ENCODE data around the gene TTLL11.
"Not testable (repeated sequence)": the region's sequence is repeated elsewhere in the genome, so short reads cannot be mapped to it uniquely, and the experiment has no call there.

Gene TTLL11

GRCh38 chr9:121814594-121814993 lies 278.5 kb downstream of the TTLL11 start:
- no peak for DNase-seq (ENCODE audit: low read depth in 2 of 2)

DNA sequence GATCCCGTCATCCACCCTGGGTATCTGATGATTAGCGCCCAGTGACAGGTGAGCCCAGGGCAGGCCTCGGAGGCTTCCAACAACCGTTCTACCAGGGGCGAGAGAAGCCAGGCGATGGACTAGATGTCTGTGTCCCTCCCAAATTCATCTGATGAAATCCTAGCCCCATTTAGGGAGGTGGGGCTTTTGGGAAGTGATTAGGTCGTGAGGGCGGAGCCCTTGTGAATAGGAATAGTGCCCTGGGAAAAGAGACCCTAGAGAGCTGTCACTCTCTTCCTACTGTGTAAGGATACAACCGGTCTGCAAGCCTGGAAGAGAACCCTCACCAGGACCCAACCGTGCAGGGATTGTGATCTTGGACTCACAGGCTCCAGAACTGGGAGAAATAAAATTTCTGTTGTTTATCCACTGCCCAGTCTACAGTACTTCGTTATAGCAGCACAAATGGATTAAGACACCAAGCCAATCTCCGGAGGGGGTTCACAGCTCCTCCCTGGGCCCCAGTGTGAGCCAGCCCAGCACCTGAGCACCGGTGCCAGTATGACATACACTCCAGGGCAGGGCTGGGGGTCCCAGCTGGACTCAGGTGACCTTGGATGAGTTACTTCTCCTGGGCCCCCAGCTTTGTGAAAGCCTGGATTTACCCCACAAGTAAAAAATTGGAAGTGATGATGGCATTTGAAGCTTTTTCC lies 279.4 kb downstream of the TTLL11 start:
- DNase-seq (ENCODE audit: low read depth in 2 of 2): no peak

GRCh38 chr9:121812159-121812735 lies 280.9 kb downstream of the TTLL11 start:
- no peak for DNase-seq (ENCODE audit: low read depth in 2 of 2)

DNA sequence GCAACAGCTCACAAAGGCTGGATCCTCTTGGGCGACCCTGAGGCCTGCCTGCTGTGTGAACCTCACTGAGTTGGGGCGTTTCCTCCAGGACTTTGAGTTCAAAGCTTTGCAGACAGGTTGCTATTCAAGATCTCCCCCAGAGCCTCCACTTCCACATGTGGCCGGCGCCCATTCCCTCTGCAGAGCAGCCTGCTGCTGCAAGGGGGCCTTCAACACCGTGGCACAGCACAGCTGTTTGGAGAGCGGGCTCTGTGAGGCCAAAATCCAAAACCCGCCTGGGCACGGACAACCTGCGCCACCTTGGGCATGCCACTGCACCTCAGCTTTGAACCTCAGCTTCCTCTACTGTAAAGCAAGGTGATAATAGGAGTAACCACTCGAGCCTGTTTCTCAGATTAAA lies 281.4 kb downstream of the TTLL11 start:
- DNase-seq (ENCODE audit: low read depth in 2 of 2): no peak

DNA sequence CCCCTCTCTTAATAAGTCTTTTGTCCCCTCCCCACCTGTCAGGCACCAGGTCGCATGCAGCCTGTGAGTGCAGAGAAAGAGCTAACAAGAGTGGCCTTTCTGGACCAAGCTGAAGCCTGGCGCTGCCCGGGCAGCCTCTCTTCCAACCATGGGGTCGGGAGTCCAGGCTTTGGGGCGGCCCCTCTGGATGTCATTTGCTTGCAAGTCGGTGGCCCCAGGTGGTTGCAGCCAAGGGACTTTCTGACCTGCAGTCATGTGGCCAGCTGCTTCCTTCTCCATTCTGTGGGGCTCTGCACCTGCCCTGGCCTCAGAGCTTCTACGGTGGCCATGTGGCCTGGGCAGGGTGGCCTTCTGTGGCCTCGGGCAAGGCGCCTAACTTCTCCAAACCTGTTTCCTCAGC lies 282.0 kb downstream of the TTLL11 start:
- no peak for DNase-seq (ENCODE audit: low read depth in 2 of 2)

- no peak for DNase-seq (ENCODE audit: low read depth in 2 of 2)
Measured at GRCh38 chr9:121810489-121810888, 282.6 kb downstream of the TTLL11 start.

GRCh38 chr9:121809356-121810050 lies 283.6 kb downstream of the TTLL11 start:
- DNase-seq (ENCODE audit: low read depth in 2 of 2): no peak

DNA sequence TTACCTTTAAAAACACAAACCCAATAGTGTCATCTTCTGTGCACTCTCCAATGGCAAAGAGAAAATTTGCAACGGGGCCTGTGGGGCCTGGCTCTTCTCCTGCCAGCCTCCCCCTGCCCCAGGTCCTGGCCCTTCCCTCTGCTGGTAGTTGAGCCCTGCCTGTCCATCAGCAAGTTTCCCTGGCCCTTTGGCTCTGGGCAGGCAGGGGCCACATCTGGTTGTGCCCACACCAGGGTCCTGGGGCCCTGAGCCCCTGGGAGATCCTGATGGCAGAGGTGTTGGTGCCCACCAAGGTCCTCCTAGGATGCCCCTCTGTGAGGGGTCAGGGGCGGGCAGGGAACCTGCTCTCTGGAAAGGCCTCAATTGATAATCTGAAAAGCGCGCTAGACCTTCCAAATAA lies 284.3 kb downstream of the TTLL11 start:
- DNase-seq (ENCODE audit: low read depth in 2 of 2): no peak

GRCh38 chr9:121807823-121808278 lies 285.3 kb downstream of the TTLL11 start:
- no peak for DNase-seq (ENCODE audit: low read depth in 2 of 2)

- no peak for DNase-seq (ENCODE audit: low read depth in 2 of 2)
Measured at GRCh38 chr9:121807069-121807822, 285.9 kb downstream of the TTLL11 start.

DNA sequence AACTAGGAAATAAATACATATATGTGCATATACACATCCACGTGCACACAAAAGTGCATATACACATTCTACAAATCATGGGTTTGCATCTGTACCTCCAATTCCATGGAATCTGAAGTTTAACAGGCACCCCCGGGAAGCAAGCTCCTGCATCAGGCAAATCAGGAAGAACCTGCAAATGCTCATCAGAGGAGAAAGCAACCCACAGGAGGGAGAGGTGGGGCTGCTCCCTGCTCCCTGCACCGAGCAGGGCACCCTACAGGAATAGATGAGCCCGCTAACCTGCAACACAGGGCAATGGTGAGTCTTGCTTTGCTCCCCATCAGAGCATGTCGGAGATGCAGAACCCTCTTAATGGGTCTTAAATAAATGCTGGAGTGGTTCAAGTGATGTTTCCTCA lies 290.4 kb downstream of the TTLL11 start:
- DNase-seq (ENCODE audit: low read depth in 2 of 2): no peak

GRCh38 chr9:121801579-121801978 lies 291.5 kb downstream of the TTLL11 start:
- no peak for DNase-seq (ENCODE audit: low read depth in 2 of 2)

DNA sequence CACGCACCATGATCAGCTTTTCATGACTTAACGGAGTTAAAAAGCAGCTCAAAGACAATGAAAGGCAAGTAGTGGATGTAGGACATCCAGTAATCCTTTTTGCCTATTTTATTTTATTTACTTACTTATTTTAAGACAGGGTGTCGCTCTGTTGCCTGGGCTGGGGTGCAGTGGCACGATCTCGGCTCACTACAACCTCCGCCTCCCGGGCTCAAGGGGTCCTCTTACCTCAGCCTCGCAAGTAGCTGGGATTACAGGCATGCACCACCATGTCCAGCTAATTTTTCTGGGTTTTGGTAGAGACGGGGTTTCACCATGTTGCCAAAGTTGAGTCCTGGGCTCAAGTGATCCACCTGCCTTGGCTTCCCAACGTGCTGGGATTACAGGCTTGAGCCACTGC lies 292.7 kb downstream of the TTLL11 start:
- no peak for DNase-seq (ENCODE audit: low read depth in 2 of 2)

DNA sequence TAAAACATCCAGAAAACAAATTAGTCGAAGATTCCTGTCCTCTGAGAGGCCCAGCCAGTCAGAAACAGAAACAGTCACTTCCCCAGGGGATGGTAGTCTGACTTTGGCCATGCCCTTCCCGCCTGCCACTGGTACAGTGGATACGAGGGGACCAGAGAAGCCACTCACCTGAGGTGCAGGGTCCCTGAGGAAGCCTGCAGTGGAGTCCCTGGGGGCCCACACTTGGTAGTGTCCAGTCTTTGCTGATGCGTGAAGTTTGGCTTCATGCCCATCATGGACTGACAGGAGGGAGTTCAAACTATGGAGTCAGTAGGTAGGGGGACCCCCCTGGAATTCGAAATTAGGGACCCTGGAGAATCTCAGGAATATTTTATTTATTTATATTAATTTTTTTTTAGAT lies 294.2 kb downstream of the TTLL11 start:
- DNase-seq (ENCODE audit: low read depth in 2 of 2): no peak

DNA sequence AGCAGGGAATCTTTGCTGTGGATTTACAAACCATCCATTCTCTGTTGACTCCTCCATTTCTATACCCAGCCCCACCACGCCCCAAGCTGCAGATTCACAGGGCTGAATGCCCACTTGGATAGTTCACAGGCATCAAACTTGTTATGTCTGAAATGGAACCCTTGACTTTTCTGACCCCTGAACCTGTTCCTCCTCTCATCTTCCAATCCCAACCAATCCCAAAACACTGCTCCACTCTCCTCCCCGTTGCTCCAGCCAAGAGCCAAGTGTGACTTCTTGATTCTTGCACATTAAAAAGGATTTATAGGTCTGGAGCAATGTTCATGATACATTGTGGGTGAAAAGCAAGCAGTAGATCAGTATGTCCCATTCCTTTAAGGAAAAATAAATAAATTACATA lies 296.0 kb downstream of the TTLL11 start:
- no peak for DNase-seq (ENCODE audit: low read depth in 2 of 2)

DNA sequence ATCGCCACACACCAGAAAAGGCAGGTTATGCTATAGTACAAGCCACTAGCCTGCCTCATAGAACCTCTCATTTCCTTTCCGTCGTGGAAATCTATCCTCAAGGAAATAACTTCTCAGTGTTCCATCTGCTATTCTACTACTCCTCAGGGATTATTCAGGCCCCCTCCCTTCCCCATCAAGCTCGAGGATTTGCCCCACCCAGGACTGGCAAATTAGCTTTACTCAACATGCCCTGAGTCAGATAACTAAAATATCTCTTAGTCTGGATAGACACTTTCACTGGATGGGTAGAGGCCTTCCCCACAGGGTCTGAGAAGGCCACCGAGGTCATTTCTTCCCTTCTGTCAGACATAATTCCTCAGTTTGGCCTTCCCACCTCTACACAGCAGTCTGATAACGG lies 298.8 kb downstream of the TTLL11 start:
- DNase-seq (ENCODE audit: low read depth in 2 of 2): not testable (repeated sequence)

GRCh38 chr9:121792476-121792875 lies 300.6 kb downstream of the TTLL11 start:
- DNase-seq (ENCODE audit: low read depth in 2 of 2): not testable (repeated sequence)

DNA sequence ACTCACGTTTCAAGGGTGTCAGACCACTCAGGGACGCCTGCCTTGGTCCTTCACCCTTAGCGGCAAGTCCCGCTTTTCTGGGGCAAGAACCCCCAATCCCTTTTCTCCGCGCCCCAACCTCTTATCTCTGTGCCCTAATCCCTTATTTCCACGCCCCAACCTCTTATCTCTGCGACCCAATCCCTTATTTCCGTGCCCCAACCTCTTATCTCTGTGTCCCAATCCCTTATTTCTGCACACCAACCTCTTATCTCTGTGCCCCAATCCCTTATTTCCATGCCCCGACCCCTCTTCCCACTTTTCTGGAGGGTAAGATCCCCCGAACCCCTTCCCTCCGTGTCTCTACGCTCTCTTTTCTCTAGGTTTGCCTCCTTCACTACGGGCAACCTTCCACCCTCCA lies 302.3 kb downstream of the TTLL11 start:
- no peak for DNase-seq (ENCODE audit: low read depth in 2 of 2)

DNA sequence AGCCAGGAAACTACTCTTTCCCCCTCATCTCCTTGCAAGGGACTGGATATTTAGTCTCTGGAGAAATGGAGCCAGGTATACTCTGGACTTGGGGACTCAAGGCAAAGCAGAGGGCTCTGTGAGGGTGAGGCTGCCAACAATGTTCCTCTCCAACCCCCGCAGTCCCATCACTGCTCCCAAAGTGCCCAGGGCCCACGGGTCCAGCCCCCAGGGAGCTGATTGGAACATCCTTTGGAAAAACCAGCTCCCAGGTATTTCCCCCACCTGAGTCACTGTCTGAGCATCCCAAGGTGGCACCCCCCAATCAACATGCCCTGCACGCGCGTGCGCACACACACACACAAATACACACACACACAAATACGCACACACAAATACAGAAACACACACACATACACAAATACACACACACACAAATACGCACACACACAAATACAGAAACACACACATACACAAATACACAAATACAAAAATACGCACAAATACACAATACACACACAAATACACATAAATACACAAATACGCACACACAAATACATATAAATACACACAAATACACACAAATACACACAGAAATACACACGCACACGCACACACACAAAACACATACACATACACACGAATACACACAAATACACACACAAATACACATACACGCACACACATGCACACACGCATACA lies 304.3 kb downstream of the TTLL11 start:
- DNase-seq (ENCODE audit: low read depth in 2 of 2): no peak

- no peak for DNase-seq (ENCODE audit: low read depth in 2 of 2)
Measured at GRCh38 chr9:121786998-121787422, 306.1 kb downstream of the TTLL11 start.

DNA sequence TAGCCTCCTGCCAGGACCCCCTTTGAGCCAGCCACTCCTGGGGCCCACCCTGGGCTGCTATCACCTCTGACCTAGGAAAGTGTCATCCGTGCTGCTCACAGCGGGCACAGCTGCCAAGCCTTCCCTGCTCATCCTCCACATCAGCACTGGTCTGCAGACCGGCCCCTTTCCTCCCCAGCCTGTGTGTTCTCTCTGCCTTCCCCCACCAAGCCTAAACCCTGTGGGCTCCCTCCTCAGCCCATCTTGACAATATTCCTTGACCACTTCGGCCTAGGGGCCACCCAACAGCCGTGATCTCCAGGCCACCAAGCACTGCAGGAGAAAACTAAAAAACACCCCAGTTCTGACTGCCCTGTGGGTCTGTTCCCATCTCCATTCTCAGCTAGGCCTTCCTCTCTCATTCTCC lies 306.6 kb downstream of the TTLL11 start:
- no peak for DNase-seq (ENCODE audit: low read depth in 2 of 2)

Measured in stimulated activated CD8-positive, alpha-beta memory T cell treated with anti-CD3 and anti-CD28 coated beads, Interleukin-7, amount 100 ng/mL, for 1 hour (primary cell).